Peyer's patch (tissue), 4 donors: ENCODE measurements around the gene CCDC78.

ENCODE experiments used
- CTCF ChIP-seq, 6 experiments: fragments of 450-650 bp in 4 of 6; fragments of 200-600 bp in 2 of 6; sonication (generic) in 1 of 6; IDR thresholded peaks; one replicate each; pipeline ENCODE4 v1.5.1; 2017 to 2019; ENCODE audit warnings: antibody characterized with exemption in 6 of 6, mild to moderate bottlenecking in 3 of 6, moderate library complexity in 1 of 6
- POLR2A ChIP-seq, 2 donors: fragments of 450-650 bp; IDR thresholded peaks; one replicate each; pipeline ENCODE4 v1.5.1; 2017; ENCODE audit warnings: antibody characterized with exemption in 2 of 2, mild to moderate bottlenecking in 2 of 2, moderate library complexity in 2 of 2

DNA sequence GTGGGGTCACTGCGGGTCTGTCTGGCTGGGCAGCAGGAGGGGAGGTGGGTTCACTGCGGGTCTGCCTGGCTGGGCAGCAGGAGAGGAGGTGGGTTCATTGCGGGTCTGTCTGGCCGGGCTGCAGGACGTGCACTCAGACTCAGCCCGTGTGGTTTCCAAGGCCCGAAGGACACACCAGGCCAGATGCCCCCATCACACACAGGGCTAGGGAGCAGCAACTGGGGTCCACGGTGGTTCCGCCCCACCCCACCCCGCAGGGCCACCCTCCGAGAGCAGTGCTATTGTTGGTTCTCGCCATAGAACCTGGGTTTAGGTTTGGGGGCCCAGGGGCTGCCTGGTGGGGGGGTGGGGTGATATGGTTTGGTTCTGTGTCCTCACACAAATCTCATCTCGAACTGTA, 20.4 kb upstream of the CCDC78 start:
- TF ChIP-seq CTCF (IDR thresholded peaks at IDR 0.05): no peak
- no peak for TF ChIP-seq POLR2A (IDR thresholded peaks at IDR 0.05)
